Stimulated activated effector memory CD8-positive, alpha-beta T cell treated with anti-CD3 and anti-CD28 coated beads, Interleukin-12 subunit alpha, Interleukin-12 subunit beta, amount 100 ng/mL, for 72 hours (primary cell): ENCODE measurements around the gene NANOGP8.

Experiments used
- ATAC-seq: fragments of 150-1000 bp; cut with Tn5 transposase; 2 replicates; pipeline ENCODE4 v1.10.0; 2021
- DNase-seq, 2 donors: peaks; one replicate each; pipeline ENCODE4 v3.0.0; 2021 to 2022; ENCODE audit warnings: low spot score in 2 of 2
- H3K27ac Mint-ChIP-seq: one replicate; pipeline ENCODE4 v1.8.0; 2022; ENCODE audit warnings: mild to moderate bottlenecking, mixed read lengths
- H3K36me3 Mint-ChIP-seq: one replicate; pipeline ENCODE4 v1.8.0; 2022; ENCODE audit warnings: mild to moderate bottlenecking, mixed read lengths
- H3K4me1 Mint-ChIP-seq: one replicate; pipeline ENCODE4 v1.8.0; 2022; ENCODE audit warnings: mixed read lengths
- H3K4me3 Mint-ChIP-seq: one replicate; pipeline ENCODE4 v1.8.0; 2022; ENCODE audit warnings: mild to moderate bottlenecking, mixed read lengths
- H3K9me3 Mint-ChIP-seq: one replicate; pipeline ENCODE4 v1.8.0; 2022; ENCODE audit warnings: mixed read lengths

Gene NANOGP8

GRCh38 chr15:35080226-35080625 is 4.9 kb downstream of the NANOGP8 start:
- H3K4me1 Mint-ChIP-seq = no peaks in the 10 kb centered on the region
- no peak for ATAC-seq
- H3K36me3 Mint-ChIP-seq = no peaks in the 10 kb centered on the region
- no peak overlapping the region for H3K27ac Mint-ChIP-seq
- H3K4me3 Mint-ChIP-seq = no peak overlapping the region
- DNase-seq = no peak
- H3K9me3 Mint-ChIP-seq = no peaks in the 10 kb centered on the region

- Mint-ChIP-seq H3K36me3 (no peaks in the 10 kb centered on the region), H3K4me1 (no peaks in the 10 kb centered on the region), H3K9me3 (no peaks in the 10 kb centered on the region), H3K4me3 (no peak overlapping the region), H3K27ac (no peak overlapping the region)
- no peak for ATAC-seq
- no peak for DNase-seq
These were observed 6.7 kb downstream of the NANOGP8 start for GRCh38 chr15:35078221-35078915.

- no peak overlapping the region for H3K27ac Mint-ChIP-seq
- H3K36me3 Mint-ChIP-seq = no peaks in the 10 kb centered on the region
- peaks cover 5% of the 10 kb centered on the region for H3K4me1 Mint-ChIP-seq
- ATAC-seq = no peak
- H3K4me3 Mint-ChIP-seq = no peak overlapping the region
- DNase-seq = no peak
- no peaks in the 10 kb centered on the region for H3K9me3 Mint-ChIP-seq
These were observed 14.0 kb downstream of the NANOGP8 start for GRCh38 chr15:35071106-35071505.

- Mint-ChIP-seq H3K36me3 (no peaks in the 10 kb centered on the region), H3K27ac (no peak overlapping the region), H3K4me3 (no peak overlapping the region), H3K9me3 (no peaks in the 10 kb centered on the region), H3K4me1 (peaks cover 5% of the 10 kb centered on the region)
- no peak for DNase-seq
- no peak for ATAC-seq
These were observed 16.1 kb downstream of the NANOGP8 start for GRCh38 chr15:35068846-35069475.

GRCh38 chr15:35067496-35068347 is 17.4 kb downstream of the NANOGP8 start:
- Mint-ChIP-seq H3K36me3 (no peaks in the 10 kb centered on the region), H3K4me3 (no peak overlapping the region), H3K4me1 (peaks cover 5% of the 10 kb centered on the region), H3K9me3 (no peaks in the 10 kb centered on the region), H3K27ac (no peak overlapping the region)
- DNase-seq (no peak), ATAC-seq (no peak)

GRCh38 chr15:35066094-35066493 is 19.0 kb downstream of the NANOGP8 start:
- peaks cover 5% of the 10 kb centered on the region for H3K4me1 Mint-ChIP-seq
- ATAC-seq (no peak), DNase-seq (no peak)
- no peaks in the 10 kb centered on the region for H3K36me3 Mint-ChIP-seq
- H3K4me3 Mint-ChIP-seq = no peak overlapping the region
- H3K9me3 Mint-ChIP-seq = no peaks in the 10 kb centered on the region
- no peak overlapping the region for H3K27ac Mint-ChIP-seq

- Mint-ChIP-seq H3K36me3 (no peaks in the 10 kb centered on the region), H3K27ac (no peak overlapping the region), H3K4me3 (no peak overlapping the region), H3K9me3 (no peaks in the 10 kb centered on the region), H3K4me1 (peaks cover 5% of the 10 kb centered on the region)
- ATAC-seq (no peak), DNase-seq (no peak)
These were observed 20.4 kb downstream of the NANOGP8 start for GRCh38 chr15:35064576-35065190.

GRCh38 chr15:35062738-35063099 is 22.4 kb downstream of the NANOGP8 start:
- no peaks in the 10 kb centered on the region for H3K9me3 Mint-ChIP-seq
- ATAC-seq (no peak), DNase-seq (no peak)
- H3K4me1 Mint-ChIP-seq = peaks cover 1% of the 10 kb centered on the region
- H3K4me3 Mint-ChIP-seq = no peak overlapping the region
- H3K27ac Mint-ChIP-seq = no peak overlapping the region
- H3K36me3 Mint-ChIP-seq = no peaks in the 10 kb centered on the region

- Mint-ChIP-seq H3K4me3 (no peak overlapping the region), H3K9me3 (no peaks in the 10 kb centered on the region), H3K27ac (no peak overlapping the region), H3K36me3 (no peaks in the 10 kb centered on the region), H3K4me1 (no peaks in the 10 kb centered on the region)
- DNase-seq = no peak
- no peak for ATAC-seq
These were observed 23.0 kb downstream of the NANOGP8 start for GRCh38 chr15:35061825-35062737.

- DNase-seq = no peak
- Mint-ChIP-seq H3K9me3 (no peaks in the 10 kb centered on the region), H3K4me3 (no peak overlapping the region), H3K4me1 (no peaks in the 10 kb centered on the region), H3K36me3 (no peaks in the 10 kb centered on the region), H3K27ac (no peak overlapping the region)
- no peak for ATAC-seq
These were observed 23.8 kb downstream of the NANOGP8 start for GRCh38 chr15:35061161-35061824.

- Mint-ChIP-seq H3K9me3 (no peaks in the 10 kb centered on the region), H3K27ac (no peak overlapping the region), H3K36me3 (no peaks in the 10 kb centered on the region), H3K4me1 (no peaks in the 10 kb centered on the region), H3K4me3 (no peak overlapping the region)
- no peak for DNase-seq
- ATAC-seq = no peak
These were observed 24.5 kb downstream of the NANOGP8 start for GRCh38 chr15:35060591-35060990.

- Mint-ChIP-seq H3K4me3 (no peak overlapping the region), H3K36me3 (no peaks in the 10 kb centered on the region), H3K4me1 (no peaks in the 10 kb centered on the region), H3K9me3 (no peaks in the 10 kb centered on the region), H3K27ac (no peak overlapping the region)
- ATAC-seq (no peak), DNase-seq (no peak)
These were observed 26.5 kb downstream of the NANOGP8 start for GRCh38 chr15:35058534-35059054.

- no peaks in the 10 kb centered on the region for H3K4me1 Mint-ChIP-seq
- no peak overlapping the region for H3K4me3 Mint-ChIP-seq
- ATAC-seq = no peak
- no peaks in the 10 kb centered on the region for H3K9me3 Mint-ChIP-seq
- no peak overlapping the region for H3K27ac Mint-ChIP-seq
- DNase-seq = no peak
- no peaks in the 10 kb centered on the region for H3K36me3 Mint-ChIP-seq
These were observed 29.5 kb downstream of the NANOGP8 start for GRCh38 chr15:35055416-35056105.

- DNase-seq = no peak
- no peak for ATAC-seq
- no peak overlapping the region for H3K4me3 Mint-ChIP-seq
- H3K4me1 Mint-ChIP-seq = no peaks in the 10 kb centered on the region
- H3K36me3 Mint-ChIP-seq = no peaks in the 10 kb centered on the region
- no peak overlapping the region for H3K27ac Mint-ChIP-seq
- no peaks in the 10 kb centered on the region for H3K9me3 Mint-ChIP-seq
These were observed 30.7 kb downstream of the NANOGP8 start for GRCh38 chr15:35054380-35054779.
